Amniotic stem cell (primary cell): ENCODE results near the gene MYEF2.
A peak's percentile ranks its signal among the peaks of the same experiment; 100 is the strongest.

Source experiments
- DNase-seq: peaks from one replicate; lab custom pipeline; 2025; lab: John Stamatoyannopoulos, UW

MYEF2 gene

GRCh38 chr15:48144889-48145288 lies 33.2 kb downstream of the MYEF2 start:
- no peak for DNase-seq

GRCh38 chr15:48143856-48144255 lies 34.2 kb downstream of the MYEF2 start:
- no peak for DNase-seq

- no peak for DNase-seq
These were observed 45.2 kb downstream of the MYEF2 start for GRCh38 chr15:48132874-48133273.

GRCh38 chr15:48131324-48131723 lies 46.8 kb downstream of the MYEF2 start:
- no peak for DNase-seq

- DNase-seq, result no peak
These were observed 51.3 kb downstream of the MYEF2 start for GRCh38 chr15:48126667-48127355.

- DNase-seq, result no peak
These were observed 56.2 kb downstream of the MYEF2 start for GRCh38 chr15:48121849-48122248.

- no peak for DNase-seq
These were observed 57.4 kb downstream of the MYEF2 start, which contains the start of gene SLC24A5 for GRCh38 chr15:48120745-48121144. Gene SLC24A5 (plus strand): TSS chr15:48120990. CDS start chr15:48121045, 55 bp downstream.

GRCh38 chr15:48119277-48119676 lies 58.8 kb downstream of the MYEF2 start:
- DNase-seq, result no peak

GRCh38 chr15:48112242-48112641 lies 65.9 kb downstream of the MYEF2 start:
- DNase-seq, result no peak

- DNase-seq, result no peak
These were observed 68.1 kb downstream of the MYEF2 start for GRCh38 chr15:48109856-48110531.

- no peak for DNase-seq
These were observed 68.9 kb downstream of the MYEF2 start for GRCh38 chr15:48109212-48109611.

- DNase-seq, result no peak
These were observed 72.2 kb downstream of the MYEF2 start for GRCh38 chr15:48105936-48106335.

- DNase-seq, result no peak
These were observed 74.4 kb downstream of the MYEF2 start for GRCh38 chr15:48103647-48104046.

- DNase-seq, result no peak
These were observed 75.9 kb downstream of the MYEF2 start for GRCh38 chr15:48102167-48102566.

GRCh38 chr15:48101376-48101961 lies 76.6 kb downstream of the MYEF2 start:
- no peak for DNase-seq

- DNase-seq, result no peak
These were observed 80.8 kb downstream of the MYEF2 start for GRCh38 chr15:48097264-48097663.

- peak; percentile 78 for DNase-seq
These were observed 81.3 kb downstream of the MYEF2 start for GRCh38 chr15:48096813-48097212.

- no peak for DNase-seq
These were observed 81.7 kb downstream of the MYEF2 start for GRCh38 chr15:48096355-48096786.

- no peak for DNase-seq
These were observed 86.6 kb downstream of the MYEF2 start for GRCh38 chr15:48091522-48091921.

- DNase-seq, result no peak
These were observed 87.4 kb downstream of the MYEF2 start for GRCh38 chr15:48090666-48091065.

GRCh38 chr15:48090115-48090514 lies 88.0 kb downstream of the MYEF2 start:
- no peak for DNase-seq

GRCh38 chr15:48089702-48090101 lies 88.4 kb downstream of the MYEF2 start:
- DNase-seq, result no peak

GRCh38 chr15:48087844-48088243 lies 90.3 kb downstream of the MYEF2 start:
- no peak for DNase-seq
